Mesothelial cell of epicardium (in vitro differentiated cells): ENCODE data around the gene ZNF385D. TPM values are rescaled to one million over a fixed set of nuclear protein-coding genes. Genes with fewer than 3 reads are reported as not detected.

ENCODE experiments used
- DNase-seq, 2 experiments: peaks; one replicate each; pipeline ENCODE4 v3.0.0; 2021; ENCODE audit warnings: low spot score in 2 of 2; ENCODE audit not compliant: unreplicated experiment in 2 of 2
- H3K27ac Mint-ChIP-seq: 2 replicates; pipeline ENCODE4 v1.8.0; 2021; ENCODE audit warnings: mixed read lengths
- H3K27me3 Mint-ChIP-seq: 2 replicates; pipeline ENCODE4 v1.8.0; 2021; ENCODE audit warnings: low read depth, mixed read lengths
- H3K36me3 Mint-ChIP-seq: 2 replicates; pipeline ENCODE4 v1.8.0; 2021; ENCODE audit warnings: mixed read lengths
- H3K4me1 Mint-ChIP-seq: 2 replicates; pipeline ENCODE4 v1.8.0; 2021; ENCODE audit warnings: mixed read lengths
- H3K4me3 Mint-ChIP-seq: 2 replicates; pipeline ENCODE4 v1.8.0; 2021; ENCODE audit warnings: mild to moderate bottlenecking, moderate library complexity, mixed read lengths
- H3K9me3 Mint-ChIP-seq: 2 replicates; pipeline ENCODE4 v1.8.0; 2021; ENCODE audit warnings: mixed read lengths
- total RNA-seq: library from RNA; stranded (reverse); gene quantifications from 3 replicates; pipeline ENCODE4 v1.2.1, GENCODE V29; 2021
- TF ChIP-seq, protein P1 (sequence below): fragments of 200-600 bp; sonication (generic); IDR thresholded peaks from one replicate; pipeline ENCODE4 v1.5.0; 2021; ENCODE audit warnings: antibody characterized with exemption; ENCODE audit not compliant: unreplicated experiment

ZNF385D gene
- total RNA-seq, 1 donor from 2014 or later: 3.7 TPM

DNA sequence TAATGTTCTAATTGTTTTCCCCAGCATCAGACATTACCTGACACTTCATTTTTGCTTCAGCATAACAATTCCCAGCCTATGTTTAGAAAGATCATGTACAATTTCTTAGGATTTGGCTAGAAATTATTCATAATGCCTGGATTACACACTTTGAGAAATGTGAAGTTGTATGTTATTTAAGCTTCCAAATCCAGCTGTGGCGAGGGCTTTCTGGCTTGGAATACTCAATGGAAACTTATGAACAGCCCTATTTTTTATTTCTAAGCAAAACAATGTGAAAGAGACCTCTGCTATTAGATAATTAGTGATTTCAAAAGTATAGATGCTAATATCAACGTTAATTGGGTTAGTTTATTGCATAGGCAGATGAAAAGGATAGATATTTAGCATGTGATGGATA lies 341.6 kb downstream of the ZNF385D start:
- Mint-ChIP-seq H3K4me3 (no peak overlapping the region), H3K9me3 (peaks cover 6% of the 10 kb centered on the region), H3K27me3 (no peaks in the 10 kb centered on the region), H3K27ac (no peak overlapping the region), H3K4me1 (no peaks in the 10 kb centered on the region), H3K36me3 (peaks cover 4% of the 10 kb centered on the region)
- DNase-seq: no peak
- TF ChIP-seq, protein P1, sequence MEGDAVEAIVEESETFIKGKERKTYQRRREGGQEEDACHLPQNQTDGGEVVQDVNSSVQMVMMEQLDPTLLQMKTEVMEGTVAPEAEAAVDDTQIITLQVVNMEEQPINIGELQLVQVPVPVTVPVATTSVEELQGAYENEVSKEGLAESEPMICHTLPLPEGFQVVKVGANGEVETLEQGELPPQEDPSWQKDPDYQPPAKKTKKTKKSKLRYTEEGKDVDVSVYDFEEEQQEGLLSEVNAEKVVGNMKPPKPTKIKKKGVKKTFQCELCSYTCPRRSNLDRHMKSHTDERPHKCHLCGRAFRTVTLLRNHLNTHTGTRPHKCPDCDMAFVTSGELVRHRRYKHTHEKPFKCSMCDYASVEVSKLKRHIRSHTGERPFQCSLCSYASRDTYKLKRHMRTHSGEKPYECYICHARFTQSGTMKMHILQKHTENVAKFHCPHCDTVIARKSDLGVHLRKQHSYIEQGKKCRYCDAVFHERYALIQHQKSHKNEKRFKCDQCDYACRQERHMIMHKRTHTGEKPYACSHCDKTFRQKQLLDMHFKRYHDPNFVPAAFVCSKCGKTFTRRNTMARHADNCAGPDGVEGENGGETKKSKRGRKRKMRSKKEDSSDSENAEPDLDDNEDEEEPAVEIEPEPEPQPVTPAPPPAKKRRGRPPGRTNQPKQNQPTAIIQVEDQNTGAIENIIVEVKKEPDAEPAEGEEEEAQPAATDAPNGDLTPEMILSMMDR: no peak

DNA sequence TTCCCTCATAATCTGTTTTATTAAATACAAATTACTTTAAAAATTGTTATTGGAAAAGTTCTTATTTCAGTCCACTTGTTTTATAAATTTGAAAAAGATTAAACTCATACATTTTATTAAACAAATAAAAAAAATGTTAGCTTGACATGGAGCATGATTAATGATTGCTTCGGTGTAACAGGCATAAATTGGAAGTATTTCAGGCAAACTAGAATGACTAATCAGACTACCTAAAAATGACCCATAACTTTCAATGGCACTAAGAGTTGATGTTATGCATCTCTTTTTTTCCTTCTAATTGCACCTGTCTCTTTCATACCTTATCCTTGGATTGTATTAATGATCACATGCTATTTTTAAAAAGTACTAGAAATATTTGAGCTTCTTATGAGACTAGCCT lies 343.3 kb downstream of the ZNF385D start:
- no peak for DNase-seq
- H3K27me3 Mint-ChIP-seq: no peaks in the 10 kb centered on the region
- H3K4me3 Mint-ChIP-seq: no peak overlapping the region
- H3K9me3 Mint-ChIP-seq: peaks cover 15% of the 10 kb centered on the region
- no peak overlapping the region for H3K27ac Mint-ChIP-seq
- H3K36me3 Mint-ChIP-seq: peaks cover 4% of the 10 kb centered on the region
- TF ChIP-seq, protein P1: no peak
- H3K4me1 Mint-ChIP-seq: no peaks in the 10 kb centered on the region

DNA sequence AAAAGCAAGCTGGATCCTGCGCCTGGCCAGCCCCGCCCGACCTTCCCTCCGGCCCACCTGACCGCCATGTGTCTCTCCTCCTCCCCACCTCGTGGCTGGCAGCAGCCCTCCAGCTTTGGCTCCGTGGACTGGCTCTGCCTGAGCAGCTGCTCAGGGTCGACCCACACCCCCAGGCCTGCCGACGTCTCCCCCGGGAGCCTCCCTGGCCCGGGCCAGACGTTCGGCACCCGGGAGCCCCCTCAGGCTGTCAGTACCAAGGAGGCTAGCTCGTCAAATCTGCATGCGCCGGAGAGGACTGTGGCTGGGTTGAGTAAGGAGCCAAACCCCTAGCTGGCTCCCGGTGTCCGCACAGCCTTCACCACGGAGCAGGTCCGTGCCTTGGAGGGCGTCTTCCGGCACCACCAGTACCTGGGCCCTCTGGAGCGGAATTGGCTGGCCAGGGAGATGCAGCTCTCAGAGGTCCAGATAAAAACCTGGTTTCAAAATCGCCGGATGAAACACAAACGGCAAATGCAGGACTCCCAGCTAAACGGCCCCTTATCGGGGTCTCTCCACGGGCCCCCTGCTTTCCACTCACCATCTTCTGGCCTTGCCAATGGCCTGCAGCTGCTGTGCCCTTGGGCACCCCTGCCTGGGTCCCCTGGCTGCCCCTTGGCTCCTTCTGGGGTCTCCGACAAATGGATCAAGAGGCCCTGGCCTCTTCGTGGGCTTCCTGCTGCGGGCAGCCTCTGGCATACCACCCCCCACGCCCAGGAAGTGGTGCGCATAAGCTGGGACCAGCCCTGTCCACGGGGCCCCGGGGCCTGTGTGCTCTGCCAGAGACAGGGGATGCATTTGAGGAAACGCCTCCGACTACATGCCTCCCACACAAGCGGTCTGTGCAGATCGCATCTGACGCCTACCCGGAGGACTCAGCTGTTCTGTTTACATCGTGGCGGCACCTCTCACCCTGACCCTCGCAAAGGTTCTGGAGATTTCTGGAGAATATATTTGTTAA lies 345.0 kb downstream of the ZNF385D start:
- Mint-ChIP-seq H3K4me3 (no peak overlapping the region), H3K4me1 (no peaks in the 10 kb centered on the region), H3K27me3 (no peaks in the 10 kb centered on the region), H3K36me3 (peaks cover 4% of the 10 kb centered on the region), H3K27ac (no peak overlapping the region), H3K9me3 (peaks cover 15% of the 10 kb centered on the region)
- TF ChIP-seq, protein P1: no peak
- no peak for DNase-seq

DNA sequence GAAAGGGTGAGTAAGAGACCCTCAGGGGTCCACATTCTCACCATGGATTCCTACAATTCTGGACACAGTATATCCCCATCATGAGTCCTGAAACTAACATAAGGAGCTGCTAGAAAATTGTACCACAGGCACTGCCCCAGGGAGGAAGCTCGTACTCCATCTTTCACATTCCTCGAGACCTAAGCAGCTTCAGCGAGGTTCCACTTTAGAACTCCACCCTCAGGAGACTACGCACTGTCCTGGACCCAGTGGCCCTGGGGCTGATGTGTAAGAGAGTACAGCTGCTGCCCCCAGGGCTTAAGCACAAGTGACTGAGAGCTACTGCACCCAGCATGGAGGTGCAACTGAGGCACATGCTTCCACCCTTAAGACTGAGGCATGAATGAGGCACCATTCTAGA lies 352.5 kb downstream of the ZNF385D start:
- Mint-ChIP-seq H3K4me3 (no peak overlapping the region), H3K36me3 (no peaks in the 10 kb centered on the region), H3K27me3 (no peaks in the 10 kb centered on the region), H3K9me3 (peaks cover 17% of the 10 kb centered on the region), H3K27ac (no peak overlapping the region), H3K4me1 (no peaks in the 10 kb centered on the region)
- DNase-seq: no peak
- TF ChIP-seq, protein P1: no peak

DNA sequence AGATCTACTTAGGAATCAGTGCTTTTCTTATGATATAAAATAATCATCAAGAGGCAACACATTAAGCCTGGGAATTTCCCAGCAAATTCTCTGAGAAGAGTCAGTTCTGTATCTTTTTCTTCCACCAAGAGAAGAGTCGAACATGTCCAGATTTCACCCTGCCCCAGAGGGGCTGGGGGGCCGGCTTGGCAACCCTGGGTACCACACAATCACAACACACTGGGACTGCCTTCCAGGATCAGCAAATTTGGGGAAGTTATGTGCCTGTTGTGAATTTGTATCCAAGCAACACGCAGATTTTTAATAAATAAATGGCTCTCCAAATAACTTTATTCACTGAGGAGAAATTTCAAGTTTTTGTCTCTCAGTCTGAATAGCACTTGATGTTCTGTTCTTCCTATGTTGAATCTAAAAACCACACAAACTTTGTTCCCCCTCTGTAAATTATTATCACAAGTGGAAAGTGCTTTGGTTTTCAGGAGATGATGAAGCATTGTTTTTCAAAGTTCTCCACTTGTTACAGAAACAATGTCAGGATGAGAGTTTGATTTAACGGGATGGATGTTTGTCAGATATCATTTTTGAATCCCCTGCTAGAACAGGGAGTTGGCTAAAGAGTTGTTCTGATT lies 357.2 kb downstream of the ZNF385D start:
- Mint-ChIP-seq H3K4me3 (no peak overlapping the region), H3K36me3 (no peaks in the 10 kb centered on the region), H3K4me1 (peaks cover 7% of the 10 kb centered on the region), H3K27me3 (no peaks in the 10 kb centered on the region), H3K27ac (no peak overlapping the region), H3K9me3 (peaks cover 16% of the 10 kb centered on the region)
- TF ChIP-seq, protein P1: no peak
- no peak for DNase-seq
